Neural cell (in vitro differentiated cells): ENCODE results near the gene DPP6. TPM values are rescaled to one million over a fixed set of nuclear protein-coding genes. Genes with fewer than 3 reads are reported as not detected.

Source experiments
- H2AFZ ChIP-seq: fragments of 200-600, 300-800 bp; sonication (generic), shearing (Covaris generic); 2 replicates; pipeline ENCODE4 v1.6.0; 2014; ENCODE audit warnings: low read depth, mild to moderate bottlenecking, antibody characterized with exemption, low read length, moderate library complexity
- H3F3A ChIP-seq: fragments of 200-600 bp; shearing (Covaris generic); 2 replicates; pipeline ENCODE4 v1.6.1; 2016; ENCODE audit warnings: mild to moderate bottlenecking, moderate library complexity, mixed read lengths, antibody characterized with exemption, low read length; ENCODE audit not compliant: insufficient read depth, poor library complexity, severe bottlenecking
- H3K27ac ChIP-seq: fragments of 200-600, 300-800 bp; sonication (generic), shearing (Covaris generic); 2 replicates; pipeline ENCODE4 v1.5.1; 2014; ENCODE audit warnings: mild to moderate bottlenecking, low read length, moderate library complexity
- H3K27me3 ChIP-seq: fragments of 300-800, 200-600 bp; sonication (generic), shearing (Covaris generic); 2 replicates; pipeline ENCODE4 v1.6.0; 2014; ENCODE audit warnings: mild to moderate bottlenecking, low read depth, low read length, moderate library complexity; ENCODE audit not compliant: insufficient read depth
- H3K36me3 ChIP-seq: fragments of 300-800, 200-600 bp; sonication (generic), shearing (Covaris generic); 2 replicates; pipeline ENCODE4 v1.5.1; 2014; ENCODE audit warnings: mild to moderate bottlenecking, antibody characterized with exemption, low read length, moderate library complexity; ENCODE audit not compliant: insufficient read depth
- H3K4me2 ChIP-seq: fragments of 300-800, 200-600 bp; sonication (generic), shearing (Covaris generic); 2 replicates; pipeline ENCODE4 v1.6.0; 2014; ENCODE audit warnings: mild to moderate bottlenecking, low read length
- H3K4me3 ChIP-seq: fragments of 300-800, 200-600 bp; sonication (generic), shearing (Covaris generic); 2 replicates; pipeline ENCODE4 v1.5.1; 2014; ENCODE audit warnings: mild to moderate bottlenecking, low read length, moderate library complexity
- H3K79me2 ChIP-seq: fragments of 200-600 bp; shearing (Covaris generic); replicated peaks from 2 replicates; pipeline ENCODE4 v1.6.0; 2014; ENCODE audit warnings: mild to moderate bottlenecking, low read length, moderate library complexity; ENCODE audit not compliant: insufficient read depth
- H3K9ac ChIP-seq: fragments of 300-800, 200-600 bp; sonication (generic), shearing (Covaris generic); 2 replicates; pipeline ENCODE4 v1.6.1; 2016; ENCODE audit warnings: mild to moderate bottlenecking, low read length, mixed read lengths
- H3K9me2 ChIP-seq: fragments of 200-600 bp; shearing (Covaris generic); 2 replicates; pipeline ENCODE4 v1.6.1; 2016; ENCODE audit warnings: mild to moderate bottlenecking, low read length, mixed read lengths; ENCODE audit not compliant: insufficient read depth
- H3K9me3 ChIP-seq: fragments of 200-600, 300-800 bp; sonication (generic), shearing (Covaris generic); 2 replicates; pipeline ENCODE4 v1.6.1; 2016; ENCODE audit warnings: mild to moderate bottlenecking, mixed run types, low read length, moderate library complexity, mixed read lengths
- H4K20me1 ChIP-seq: fragments of 200-600 bp; shearing (Covaris generic); 2 replicates; pipeline ENCODE4 v1.6.1; 2016; ENCODE audit warnings: mild to moderate bottlenecking, mixed run types; ENCODE audit not compliant: insufficient read depth
- CTCF ChIP-seq: fragments of 450-650 bp; IDR thresholded peaks from 2 replicates; pipeline ENCODE4 v1.5.1; 2014; ENCODE audit warnings: antibody characterized with exemption, mild to moderate bottlenecking, moderate library complexity; ENCODE audit not compliant: poor library complexity, severe bottlenecking
- EP300 ChIP-seq: fragments of 450-650 bp; conservative IDR thresholded peaks from 2 replicates; pipeline ENCODE4 v1.6.1; 2014; ENCODE audit warnings: antibody characterized with exemption, mild to moderate bottlenecking, moderate library complexity; ENCODE audit not compliant: poor library complexity, severe bottlenecking
- EZH2 ChIP-seq: fragments of 200-600, 300-800 bp; shearing (Covaris generic), sonication (generic); IDR thresholded peaks from 2 replicates; pipeline ENCODE4 v1.6.1; 2014; ENCODE audit warnings: antibody characterized with exemption, low read length, borderline replicate concordance, mild to moderate bottlenecking; ENCODE audit not compliant: insufficient read depth, poor library complexity, severe bottlenecking
- MXI1 ChIP-seq: fragments of 450-650 bp; conservative IDR thresholded peaks from 2 replicates; pipeline ENCODE4 v1.6.1; 2014; ENCODE audit warnings: antibody characterized with exemption, mild to moderate bottlenecking; ENCODE audit not compliant: poor library complexity, severe bottlenecking
- POLR2AphosphoS5 ChIP-seq: IDR thresholded peaks from 2 replicates; pipeline ENCODE4 v1.6.1; 2012
- RAD21 ChIP-seq: fragments of 450-650 bp; conservative IDR thresholded peaks from 2 replicates; pipeline ENCODE4 v1.6.1; 2014; ENCODE audit warnings: antibody characterized with exemption, mild to moderate bottlenecking, moderate library complexity
- REST ChIP-seq: IDR thresholded peaks from 2 replicates; pipeline ENCODE4 v1.6.1; 2012; ENCODE audit warnings: borderline replicate concordance
- SMC3 ChIP-seq: fragments of 450-650 bp; conservative IDR thresholded peaks from 2 replicates; pipeline ENCODE4 v1.6.1; 2014; ENCODE audit warnings: antibody characterized with exemption, mild to moderate bottlenecking, moderate library complexity; ENCODE audit not compliant: poor library complexity
- TAF1 ChIP-seq: IDR thresholded peaks from 2 replicates; pipeline ENCODE4 v1.6.1; 2012; ENCODE audit warnings: low read depth
- polyA plus RNA-seq: library from polyadenylated mRNA; depleted of rRNA; stranded (reverse); fragments of >200 nt; gene quantifications from 2 replicates; pipeline ENCODE4 v1.2.3, GENCODE V29; 2014

Gene DPP6
- polyA plus RNA-seq, 1 donor from 2014 or later, result 20.4 TPM

- no peak overlapping the region for H3K27ac ChIP-seq
- no peak overlapping the region for H3K4me2 ChIP-seq
- H3K9ac ChIP-seq, result no peak overlapping the region
- no peaks in the 10 kb centered on the region for H3K27me3 ChIP-seq
- no peaks in the 10 kb centered on the region for H3K9me3 ChIP-seq
- H2AFZ ChIP-seq, result no peak overlapping the region
- H4K20me1 ChIP-seq, result no peaks in the 10 kb centered on the region
- no peak overlapping the region for H3K4me3 ChIP-seq
- H3K79me2 ChIP-seq, result no peaks in the 10 kb centered on the region
- H3K9me2 ChIP-seq, result no peaks in the 10 kb centered on the region
- no peaks in the 10 kb centered on the region for H3F3A ChIP-seq
- H3K36me3 ChIP-seq, result no peaks in the 10 kb centered on the region
- TF ChIP-seq RAD21 (no peak), POLR2AphosphoS5 (no peak), SMC3 (no peak), REST (no peak), MXI1 (no peak), TAF1 (no peak), EP300 (no peak), CTCF (no peak), EZH2 (no peak)
These were observed 729.4 kb downstream of the DPP6 start for GRCh38 chr7:154781369-154782303.

- Histone ChIP-seq H2AFZ (no peak overlapping the region), H3K4me2 (no peak overlapping the region), H3K27ac (no peak overlapping the region), H3K9ac (no peak overlapping the region), H4K20me1 (no peaks in the 10 kb centered on the region), H3K9me3 (no peaks in the 10 kb centered on the region), H3K4me3 (no peak overlapping the region), H3F3A (no peaks in the 10 kb centered on the region), H3K9me2 (no peaks in the 10 kb centered on the region), H3K27me3 (no peaks in the 10 kb centered on the region), H3K36me3 (no peaks in the 10 kb centered on the region), H3K79me2 (no peaks in the 10 kb centered on the region)
- TF ChIP-seq TAF1 (no peak), EZH2 (no peak), MXI1 (no peak), POLR2AphosphoS5 (no peak), REST (no peak)
These were observed 731.2 kb downstream of the DPP6 start for GRCh38 chr7:154783281-154783909.
